WERI-Rb-1 (cell line): ENCODE measurements around the gene INTS4.
"Not testable (repeated sequence)": the region's sequence is repeated elsewhere in the genome, so short reads cannot be mapped to it uniquely, and the experiment has no call there.

Source experiments
- DNase-seq: peaks from one replicate; pipeline ENCODE4 v3.0.0-alpha.2; 2020
- H3K27ac ChIP-seq: fragments of 250-450 bp; sonication (Bioruptor Pico); 2 replicates; pipeline ENCODE4 v1.5.1; 2020; ENCODE audit warnings: mild to moderate bottlenecking, moderate library complexity
- H3K27me3 ChIP-seq: fragments of 250-450 bp; sonication (Bioruptor Pico); 2 replicates; pipeline ENCODE4 v1.5.1; 2021; ENCODE audit warnings: mild to moderate bottlenecking, low read depth, moderate library complexity; ENCODE audit not compliant: insufficient read depth, severe bottlenecking
- H3K36me3 ChIP-seq: fragments of 250-450 bp; sonication (Bioruptor Pico); 2 replicates; pipeline ENCODE4 v1.5.1; 2020; ENCODE audit warnings: mild to moderate bottlenecking, moderate library complexity
- H3K4me3 ChIP-seq: 2 replicates; pipeline ENCODE4 v1.5.1; 2011; ENCODE audit warnings: low read depth, mild to moderate bottlenecking, control low read depth, low read length
- H3K9me3 ChIP-seq: fragments of 250-450 bp; sonication (Bioruptor Pico); 2 replicates; pipeline ENCODE4 v1.5.1; 2021; ENCODE audit warnings: mild to moderate bottlenecking, moderate library complexity; ENCODE audit not compliant: severe bottlenecking
- CTCF ChIP-seq: IDR thresholded peaks from 2 replicates; pipeline ENCODE4 v1.5.1; 2011; ENCODE audit warnings: low read depth, mild to moderate bottlenecking, control low read depth, inconsistent platforms, low read length

The INTS4 gene

DNA sequence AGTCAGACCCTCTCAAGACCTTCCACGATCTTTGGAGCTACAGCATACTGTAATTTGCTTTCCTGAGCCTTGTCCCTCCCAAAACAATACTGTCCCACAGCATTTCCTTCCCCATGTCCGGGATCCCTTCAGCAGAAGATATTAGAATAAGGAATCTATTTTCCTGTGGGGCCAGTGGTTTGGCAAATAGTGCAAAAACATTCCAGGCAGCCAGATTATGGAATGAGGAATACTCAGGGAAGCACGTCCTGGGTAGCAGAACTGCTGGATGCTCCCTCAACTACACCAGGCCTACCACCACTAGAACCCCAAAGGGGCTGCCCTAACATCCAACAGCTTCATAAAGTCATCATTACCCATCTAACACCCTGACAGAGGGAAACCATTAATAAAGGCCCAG, 112.1 kb downstream of the INTS4 start:
- H3K9me3 ChIP-seq, result no peaks in the 10 kb centered on the region
- DNase-seq, result no peak
- peak overlapping the region; percentile 67; the same call in 1 of the 2 replicates for H3K27ac ChIP-seq
- H3K36me3 ChIP-seq, result peaks cover 43% of the 10 kb centered on the region
- no peak overlapping the region for H3K4me3 ChIP-seq
- no peak for TF ChIP-seq CTCF
- no peaks in the 10 kb centered on the region for H3K27me3 ChIP-seq

- no peaks in the 10 kb centered on the region for H3K27me3 ChIP-seq
- 0 out of 2 replicates have a peak, but pooled peaks have one; percentile 6 for TF ChIP-seq CTCF
- H3K36me3 ChIP-seq, result peaks cover 47% of the 10 kb centered on the region
- no peak overlapping the region for H3K4me3 ChIP-seq
- H3K9me3 ChIP-seq, result no peaks in the 10 kb centered on the region
- DNase-seq, result no peak
- H3K27ac ChIP-seq, result no peak overlapping the region
Measured at GRCh38 chr11:77879218-77879617, 115.2 kb downstream of the INTS4 start.

- peaks cover 47% of the 10 kb centered on the region for H3K36me3 ChIP-seq
- H3K9me3 ChIP-seq, DNase-seq, H3K27ac ChIP-seq, H3K4me3 ChIP-seq, H3K27me3 ChIP-seq: not testable (repeated sequence)
Measured at GRCh38 chr11:77878247-77878646, 116.2 kb downstream of the INTS4 start.

GRCh38 chr11:77876045-77876444, 118.4 kb downstream of the INTS4 start:
- Histone ChIP-seq H3K27me3 (no peaks in the 10 kb centered on the region), H3K36me3 (peaks cover 46% of the 10 kb centered on the region), H3K27ac (no peak overlapping the region), H3K4me3 (no peak overlapping the region), H3K9me3 (no peaks in the 10 kb centered on the region)
- no peak for DNase-seq
- TF ChIP-seq CTCF, result no peak

- no peak for DNase-seq
- H3K36me3 ChIP-seq, result peaks cover 43% of the 10 kb centered on the region
- H3K4me3 ChIP-seq, result no peak overlapping the region
- H3K27me3 ChIP-seq, result no peaks in the 10 kb centered on the region
- no peak for TF ChIP-seq CTCF
- H3K9me3 ChIP-seq, result no peaks in the 10 kb centered on the region
- H3K27ac ChIP-seq, result no peak overlapping the region
Measured at GRCh38 chr11:77874206-77874605, 120.3 kb downstream of the INTS4 start.

- no peak for TF ChIP-seq CTCF
- H3K27me3 ChIP-seq, result no peaks in the 10 kb centered on the region
- peaks cover 36% of the 10 kb centered on the region for H3K36me3 ChIP-seq
- H3K4me3 ChIP-seq, result no peak overlapping the region
- H3K27ac ChIP-seq, result no peak overlapping the region
- no peak for DNase-seq
- H3K9me3 ChIP-seq, result no peaks in the 10 kb centered on the region
Measured at GRCh38 chr11:77873345-77873744, 121.1 kb downstream of the INTS4 start.
